KOPT-K1 (cell line): ENCODE measurements around the gene EZH1.
A peak's percentile ranks its signal among the peaks of the same experiment; 100 is the strongest.

ENCODE experiments used
- H3K27ac ChIP-seq: fragments of 200-600 bp; sonication (generic); 2 replicates; pipeline ENCODE4 v1.5.1; 2016; ENCODE audit warnings: antibody characterized with exemption, mild to moderate bottlenecking, low read depth, low read length; ENCODE audit not compliant: poor library complexity, severe bottlenecking
- H3K36me3 ChIP-seq: fragments of 200-600 bp; sonication (generic); 2 replicates; pipeline ENCODE4 v1.5.1; 2017; ENCODE audit warnings: antibody characterized with exemption, mild to moderate bottlenecking, low read length, moderate library complexity; ENCODE audit not compliant: insufficient read depth
- H3K9me3 ChIP-seq: fragments of 200-600 bp; sonication (generic); 2 replicates; pipeline ENCODE4 v1.5.1; 2017; ENCODE audit warnings: antibody characterized with exemption, low read length, mild to moderate bottlenecking; ENCODE audit not compliant: insufficient read depth, poor library complexity, severe bottlenecking

EZH1 gene

GRCh38 chr17:42685831-42686230 is 59.0 kb downstream of the EZH1 start:
- Histone ChIP-seq H3K27ac (no peak overlapping the region), H3K36me3 (no peaks in the 10 kb centered on the region), H3K9me3 (no peaks in the 10 kb centered on the region)

GRCh38 chr17:42684929-42685556 is 59.8 kb downstream of the EZH1 start:
- H3K9me3 ChIP-seq, result no peaks in the 10 kb centered on the region

GRCh38 chr17:42683407-42684034 is 61.3 kb downstream of the EZH1 start:
- Histone ChIP-seq H3K9me3 (no peaks in the 10 kb centered on the region), H3K36me3 (no peaks in the 10 kb centered on the region), H3K27ac (no peak overlapping the region)

More at GRCh38 chr17:42684929-42685556, 59.8 kb downstream of the EZH1 start:
- no peaks in the 10 kb centered on the region for H3K36me3 ChIP-seq
- no peak overlapping the region for H3K27ac ChIP-seq

- Histone ChIP-seq H3K36me3 (no peaks in the 10 kb centered on the region), H3K9me3 (no peaks in the 10 kb centered on the region), H3K27ac (no peak overlapping the region)
Measured at GRCh38 chr17:42682722-42683403, 62.0 kb downstream of the EZH1 start.

DNA sequence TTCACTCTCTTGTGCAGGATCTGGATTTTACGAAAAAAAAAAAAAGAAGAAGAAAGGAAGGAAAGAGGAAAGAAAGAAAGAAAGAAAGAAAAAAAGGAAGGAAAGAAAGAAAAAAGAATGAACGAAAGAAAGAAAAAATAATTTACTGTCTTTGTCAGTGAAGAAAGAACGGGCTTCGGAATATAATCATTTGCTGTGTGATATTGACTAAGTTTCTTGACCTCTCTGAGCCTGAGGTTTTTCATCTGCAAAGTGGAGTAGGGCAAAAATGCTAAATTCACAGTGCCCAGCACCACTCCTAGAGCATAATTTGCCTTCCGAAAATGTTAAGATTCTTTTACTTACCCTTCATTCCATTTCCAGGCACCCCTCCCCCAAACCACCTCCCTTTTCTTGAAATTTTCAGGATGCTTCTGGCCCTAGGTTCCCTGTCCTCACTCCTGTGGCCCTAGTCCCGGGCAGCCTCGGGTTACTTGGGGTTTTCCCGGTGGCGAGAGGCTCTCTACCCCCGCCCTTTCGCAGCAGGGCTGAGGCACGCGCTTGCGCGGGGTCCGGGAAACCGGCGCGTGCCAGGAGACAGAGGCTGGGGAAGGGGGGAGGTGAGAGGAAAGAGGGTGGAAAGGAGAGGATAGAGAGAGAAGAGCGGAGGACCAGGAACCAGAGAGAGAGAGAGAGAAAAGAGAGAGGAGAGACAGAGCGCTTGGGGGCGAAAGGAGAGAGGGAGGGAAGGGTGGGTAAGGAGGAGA is 62.7 kb downstream of the EZH1 start, which contains the start of gene CNTNAP1:
TSS of gene CNTNAP1 (plus strand) at position 556 of the 746 bp plus-strand sequence. CDS start 299 bp downstream, outside the sequence.
- no peak within 1 kb of the TSS for H3K27ac ChIP-seq
- no peaks in the 10 kb centered on the region for H3K9me3 ChIP-seq
- H3K36me3 ChIP-seq, result no peaks in the 10 kb centered on the region

DNA sequence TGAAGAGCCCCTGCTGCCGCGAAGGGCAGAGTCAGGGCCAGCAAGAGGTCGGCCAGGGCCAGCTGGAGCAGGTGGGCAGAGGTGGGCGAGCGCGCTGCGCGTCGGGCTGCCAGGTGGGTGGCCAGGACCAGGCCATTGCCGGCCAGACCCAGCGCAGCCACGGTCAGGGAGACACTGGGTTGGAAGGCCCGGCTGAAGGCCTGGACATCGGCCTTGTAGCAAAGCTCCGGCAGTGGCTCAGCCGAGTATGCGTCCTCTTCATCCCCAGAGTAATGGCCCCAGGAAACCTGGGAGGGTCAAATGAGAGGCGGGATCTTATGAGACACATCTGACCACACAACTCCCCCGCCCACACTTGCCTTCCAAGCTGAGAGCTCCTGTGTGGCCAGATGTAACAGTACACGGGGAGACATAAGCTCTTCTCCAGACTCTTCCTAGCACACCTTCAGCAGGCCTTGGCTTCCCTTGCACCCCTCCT is 64.5 kb downstream of the EZH1 start:
- no peaks in the 10 kb centered on the region for H3K36me3 ChIP-seq
- H3K9me3 ChIP-seq, result no peaks in the 10 kb centered on the region
- H3K27ac ChIP-seq, result no peak overlapping the region

DNA sequence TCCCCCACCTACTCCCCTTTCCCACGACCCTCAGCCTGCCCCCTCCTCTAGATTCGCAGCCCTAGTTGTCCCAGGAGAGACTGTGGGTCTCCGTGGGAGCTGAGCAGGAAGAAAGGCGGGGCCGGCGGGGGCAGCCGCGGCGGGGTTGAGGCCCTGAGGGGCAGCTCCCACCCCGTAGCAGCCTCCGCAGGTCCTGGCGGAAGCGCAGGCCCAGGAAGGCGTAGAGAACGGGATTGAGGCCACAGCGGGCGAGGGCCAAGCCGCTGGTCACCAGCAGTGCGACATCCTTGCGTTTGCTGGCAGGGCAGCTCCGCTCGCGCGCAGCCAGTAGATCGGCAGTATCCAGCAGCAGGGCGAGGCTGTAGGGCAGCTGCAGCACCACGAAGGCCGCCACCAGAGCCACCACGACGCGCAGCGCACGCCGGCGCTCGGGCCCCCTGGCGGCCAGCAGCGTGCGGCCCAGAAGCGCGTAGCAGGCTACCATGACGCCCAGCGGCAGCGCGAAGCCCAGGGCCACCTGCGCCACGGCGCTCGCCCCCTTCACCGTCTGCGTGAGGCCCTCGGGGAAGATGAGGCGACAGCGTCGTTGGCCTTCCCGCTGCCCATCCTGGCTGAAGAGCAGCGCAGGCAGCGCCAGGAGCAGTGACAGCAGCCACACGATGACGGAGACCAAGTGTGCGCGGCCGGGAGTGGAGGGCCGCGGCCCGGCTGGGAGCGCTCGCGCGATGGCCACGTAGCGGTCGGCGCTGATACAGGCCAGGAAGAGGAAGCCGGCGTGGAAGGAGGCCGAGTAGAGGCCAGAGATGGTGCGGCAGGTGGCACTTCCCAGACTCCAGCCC is 65.1 kb downstream of the EZH1 start:
- H3K36me3 ChIP-seq, result no peaks in the 10 kb centered on the region
- no peaks in the 10 kb centered on the region for H3K9me3 ChIP-seq
- peak overlapping the region; percentile 46 for H3K27ac ChIP-seq

DNA sequence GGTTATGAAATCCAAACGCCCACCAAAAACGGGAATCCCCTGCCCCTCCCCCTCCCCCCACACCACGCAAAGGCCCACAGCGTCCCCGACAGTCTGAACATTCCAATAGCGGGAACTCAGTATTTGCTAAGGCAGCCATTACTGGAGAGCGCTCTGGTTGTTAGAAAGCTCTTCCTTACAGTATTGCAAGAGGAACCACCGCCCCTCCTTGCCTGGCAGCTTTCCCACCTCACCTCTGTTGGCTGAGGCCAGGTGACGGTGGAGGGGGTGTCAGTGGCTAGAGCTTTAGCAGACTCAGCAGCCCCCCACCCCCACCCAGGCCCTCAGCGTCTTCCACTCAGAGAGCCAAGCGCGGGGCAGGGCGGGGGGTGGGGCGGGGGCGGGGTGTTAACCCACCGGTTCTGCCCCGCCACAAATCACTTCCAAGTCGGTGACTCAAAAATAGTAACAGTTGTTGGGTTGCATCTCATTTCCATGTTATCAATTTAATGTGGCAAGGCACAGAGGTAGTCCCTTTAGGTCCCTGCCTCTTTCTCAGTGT is 65.8 kb downstream of the EZH1 start:
- Histone ChIP-seq H3K27ac (peak overlapping the region; percentile 46), H3K9me3 (no peaks in the 10 kb centered on the region), H3K36me3 (no peaks in the 10 kb centered on the region)

DNA sequence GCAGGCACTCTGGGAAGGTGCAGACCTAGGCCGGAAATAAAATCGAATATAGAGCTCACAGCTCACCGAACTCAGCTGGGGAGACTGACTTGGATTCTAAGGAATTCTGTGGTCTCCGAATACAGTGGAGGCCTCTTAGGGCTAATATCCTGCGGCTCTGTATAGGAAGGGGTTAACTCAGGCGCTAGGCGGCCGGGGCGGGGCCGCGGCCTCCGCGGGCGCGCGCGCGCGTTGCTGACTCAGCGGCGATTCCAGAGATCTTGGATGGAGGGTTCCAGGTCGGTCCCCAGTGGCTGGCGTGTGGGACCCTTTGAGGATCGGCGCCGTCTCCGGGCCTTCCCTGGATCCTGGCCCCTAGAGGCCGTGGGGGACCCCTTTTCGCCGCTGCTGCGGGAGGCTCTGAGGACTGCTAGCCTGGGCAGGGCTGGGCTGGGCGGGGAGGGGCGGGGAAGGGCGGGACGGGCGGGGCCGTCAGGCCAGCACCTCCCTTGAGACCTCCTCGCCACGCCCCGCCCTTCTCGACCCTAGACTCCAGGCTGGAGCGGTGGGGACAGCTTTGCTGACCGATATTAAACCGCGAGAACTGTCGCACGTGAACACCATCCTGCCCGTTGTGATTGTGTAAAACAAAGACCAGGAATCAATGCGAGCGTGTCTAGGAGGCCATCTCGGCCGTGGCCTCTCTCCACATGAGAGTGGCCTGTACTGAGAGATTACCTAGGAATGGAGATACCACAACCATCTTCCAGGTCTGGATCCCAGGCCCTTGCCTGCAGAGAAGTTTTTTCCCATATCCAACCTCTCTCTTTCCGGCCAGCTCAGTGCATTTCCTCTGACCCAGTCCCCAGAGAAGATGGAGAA is 66.7 kb downstream of the EZH1 start:
- Histone ChIP-seq H3K27ac (peak overlapping the region; percentile 57), H3K36me3 (no peaks in the 10 kb centered on the region), H3K9me3 (no peaks in the 10 kb centered on the region)

DNA sequence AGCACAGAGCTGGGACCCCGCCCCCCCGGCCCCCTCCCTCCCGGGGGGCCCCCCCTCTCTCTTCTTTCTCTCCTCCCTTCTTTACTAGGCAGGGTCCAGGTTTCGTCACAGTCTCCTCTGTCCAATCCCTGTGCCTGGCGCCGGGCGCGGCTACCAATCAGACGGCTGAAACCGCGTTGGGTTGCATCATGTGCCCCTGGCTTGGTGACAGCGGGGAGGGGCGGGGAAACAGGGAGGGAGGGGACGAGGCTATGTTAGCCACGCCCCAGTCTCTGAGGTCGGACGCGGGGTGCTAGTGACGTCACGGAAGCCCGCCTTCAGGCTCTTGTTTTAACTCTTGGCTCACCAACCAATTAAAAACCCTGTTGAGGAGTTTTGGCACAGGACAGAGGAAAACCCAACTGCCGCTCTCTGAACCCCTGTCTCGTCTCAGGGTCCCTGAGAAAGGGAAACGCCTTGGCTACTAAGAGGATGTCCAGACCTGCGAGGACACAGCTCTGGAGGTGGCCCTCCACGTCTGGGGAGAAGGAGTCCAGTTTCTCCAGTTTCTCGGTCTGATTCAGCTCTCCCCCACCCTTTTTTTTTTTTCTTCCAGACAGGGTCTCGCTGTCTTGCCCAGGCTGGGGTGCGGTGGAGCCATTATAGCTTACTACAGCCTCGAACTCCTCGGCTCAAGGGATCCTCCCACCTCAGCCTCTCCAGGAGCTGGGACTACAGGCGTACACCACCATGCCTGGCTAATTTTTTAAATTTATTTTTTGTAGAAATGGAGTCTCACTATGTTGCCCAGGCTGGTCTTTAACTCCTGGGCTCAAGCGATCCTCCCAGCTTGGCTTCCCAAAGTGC is 67.6 kb downstream of the EZH1 start:
- no peaks in the 10 kb centered on the region for H3K9me3 ChIP-seq
- no peak overlapping the region for H3K27ac ChIP-seq
- H3K36me3 ChIP-seq, result no peaks in the 10 kb centered on the region

DNA sequence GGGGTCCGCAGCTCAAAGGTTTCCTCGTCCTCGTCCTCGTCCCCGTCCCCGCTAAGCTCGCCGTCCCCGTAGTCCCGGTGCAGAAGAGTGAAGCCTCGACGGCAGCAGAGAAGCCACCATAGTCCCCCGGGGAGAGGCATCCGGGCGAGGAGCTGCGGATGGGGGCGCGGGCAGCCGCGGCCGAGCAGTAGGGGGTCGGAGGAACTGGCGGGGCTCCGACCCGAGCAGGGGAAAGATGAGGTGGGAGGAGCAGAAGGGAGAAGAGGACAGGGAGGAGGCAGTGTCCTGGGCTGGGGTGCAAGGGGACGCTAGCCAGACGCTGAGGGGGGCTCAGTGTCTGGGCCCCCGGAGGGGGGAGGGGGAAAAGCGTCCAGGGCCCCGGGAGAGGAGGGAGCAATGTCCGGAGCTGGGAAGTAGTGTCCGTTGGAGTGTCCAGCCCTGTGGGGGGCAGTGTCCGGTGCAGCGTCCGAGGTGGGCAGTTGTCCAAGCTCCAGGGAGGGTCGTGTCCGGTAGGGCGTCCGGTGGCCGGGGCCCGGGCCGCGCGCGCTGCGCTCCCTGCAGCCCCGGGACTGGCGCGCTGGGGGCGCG is 68.3 kb downstream of the EZH1 start, which contains the start of gene PLEKHH3:
TSS of gene PLEKHH3 (minus strand) at position 571 of the 588 bp plus-strand sequence. CDS start at position 140, 431 bp downstream.
- peak within 1 kb of the TSS; percentile 57 for H3K27ac ChIP-seq
- H3K9me3 ChIP-seq, result no peaks in the 10 kb centered on the region
- no peaks in the 10 kb centered on the region for H3K36me3 ChIP-seq

DNA sequence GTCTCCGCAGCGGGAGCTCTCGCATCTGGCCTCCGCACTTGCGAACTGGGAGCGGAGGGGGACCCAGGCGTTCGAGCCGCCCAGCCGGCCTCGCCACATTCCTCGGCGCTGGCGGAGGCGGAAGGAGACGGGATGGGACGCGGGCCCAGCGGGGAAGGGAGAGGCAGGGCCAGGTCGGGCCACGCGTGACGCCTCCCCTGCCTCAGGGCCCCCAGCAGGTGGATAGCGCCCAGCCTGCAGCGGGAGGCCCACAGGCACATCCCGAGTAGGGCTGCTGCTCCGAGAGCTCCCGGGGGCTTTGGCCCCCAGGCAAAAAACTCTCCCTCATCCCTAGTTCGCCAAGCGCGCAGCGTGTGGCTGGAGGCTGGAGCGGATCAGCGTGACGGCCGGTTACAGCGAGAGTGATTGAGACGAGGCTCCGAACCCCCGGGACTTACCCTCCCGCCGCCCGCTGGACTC is 68.8 kb downstream of the EZH1 start:
- H3K9me3 ChIP-seq, result no peaks in the 10 kb centered on the region
- H3K36me3 ChIP-seq, result no peaks in the 10 kb centered on the region
- H3K27ac ChIP-seq, result no peak overlapping the region
